Endothelial cell (in vitro differentiated cells): Measurements from ENCODE around the gene NR3C1. TPM values are rescaled to one million over a fixed set of nuclear protein-coding genes. Genes with fewer than 3 reads are reported as not detected.

Experiments
- DNase-seq: peaks from one replicate; pipeline ENCODE4 v3.0.0; 2021; ENCODE audit warnings: low spot score
- H3K27ac Mint-ChIP-seq: one replicate; pipeline ENCODE4 v1.8.0; 2021; ENCODE audit warnings: mixed read lengths, inconsistent platforms; ENCODE audit not compliant: unreplicated experiment
- H3K27me3 Mint-ChIP-seq: one replicate; pipeline ENCODE4 v1.8.0; 2021; ENCODE audit warnings: mild to moderate bottlenecking, moderate library complexity, mixed read lengths, inconsistent platforms; ENCODE audit not compliant: unreplicated experiment
- H3K36me3 Mint-ChIP-seq: one replicate; pipeline ENCODE4 v1.8.0; 2021; ENCODE audit warnings: mild to moderate bottlenecking, low read depth, mixed read lengths, inconsistent platforms; ENCODE audit not compliant: unreplicated experiment
- H3K4me1 Mint-ChIP-seq: one replicate; pipeline ENCODE4 v1.8.0; 2021; ENCODE audit warnings: mild to moderate bottlenecking, mixed read lengths, inconsistent platforms; ENCODE audit not compliant: unreplicated experiment
- H3K4me3 Mint-ChIP-seq: one replicate; pipeline ENCODE4 v1.8.0; 2021; ENCODE audit warnings: mild to moderate bottlenecking, mixed read lengths, inconsistent platforms; ENCODE audit not compliant: unreplicated experiment
- H3K9me3 Mint-ChIP-seq: one replicate; pipeline ENCODE4 v1.8.0; 2021; ENCODE audit warnings: mixed read lengths, inconsistent platforms; ENCODE audit not compliant: unreplicated experiment
- CTCF ChIP-seq: fragments of 200-600 bp; sonication (generic); IDR thresholded peaks from one replicate; pipeline ENCODE4 v1.5.0; 2021; ENCODE audit warnings: antibody characterized with exemption; ENCODE audit not compliant: unreplicated experiment
- total RNA-seq: library from RNA; stranded (reverse); fragmentation: NEBNext Ultra II Directional; extraction: Animal tissue kit (Norgen Biotek cat#: 25700); gene quantifications from one replicate; pipeline ENCODE4 v1.2.1, GENCODE V29; 2021; ENCODE audit not compliant: unreplicated experiment

Gene NR3C1
- total RNA-seq, 1 donor from 2014 or later = 9.9 TPM

GRCh38 chr5:143258559-143259253 is 144.8 kb downstream of the NR3C1 start:
- no peaks in the 10 kb centered on the region for H3K36me3 Mint-ChIP-seq
- no peak overlapping the region for H3K27ac Mint-ChIP-seq
- no peaks in the 10 kb centered on the region for H3K27me3 Mint-ChIP-seq
- H3K4me3 Mint-ChIP-seq = no peak overlapping the region
- H3K9me3 Mint-ChIP-seq = no peaks in the 10 kb centered on the region
- TF ChIP-seq CTCF = no peak
- no peaks in the 10 kb centered on the region for H3K4me1 Mint-ChIP-seq
- DNase-seq = no peak

GRCh38 chr5:143254819-143255218 is 148.7 kb downstream of the NR3C1 start:
- H3K27ac Mint-ChIP-seq = no peak overlapping the region
- no peak for TF ChIP-seq CTCF

GRCh38 chr5:143251946-143252345 is 151.5 kb downstream of the NR3C1 start:
- no peak overlapping the region for H3K4me3 Mint-ChIP-seq
- TF ChIP-seq CTCF = no peak
- H3K36me3 Mint-ChIP-seq = peaks cover 5% of the 10 kb centered on the region
- no peaks in the 10 kb centered on the region for H3K9me3 Mint-ChIP-seq
- H3K4me1 Mint-ChIP-seq = no peaks in the 10 kb centered on the region
- DNase-seq = no peak
- H3K27me3 Mint-ChIP-seq = no peaks in the 10 kb centered on the region
- H3K27ac Mint-ChIP-seq = no peak overlapping the region

More at GRCh38 chr5:143254819-143255218, 148.7 kb downstream of the NR3C1 start:
- Mint-ChIP-seq H3K9me3 (no peaks in the 10 kb centered on the region), H3K4me3 (no peak overlapping the region), H3K36me3 (no peaks in the 10 kb centered on the region), H3K4me1 (no peaks in the 10 kb centered on the region), H3K27me3 (no peaks in the 10 kb centered on the region)
- no peak for DNase-seq

- Mint-ChIP-seq H3K27me3 (no peaks in the 10 kb centered on the region), H3K4me1 (no peaks in the 10 kb centered on the region), H3K27ac (no peak overlapping the region), H3K4me3 (no peak overlapping the region), H3K36me3 (peaks cover 5% of the 10 kb centered on the region), H3K9me3 (no peaks in the 10 kb centered on the region)
- no peak for TF ChIP-seq CTCF
- DNase-seq = no peak
Measured at GRCh38 chr5:143251190-143251589, 152.3 kb downstream of the NR3C1 start.

GRCh38 chr5:143249851-143250250 is 153.6 kb downstream of the NR3C1 start:
- no peaks in the 10 kb centered on the region for H3K4me1 Mint-ChIP-seq
- no peaks in the 10 kb centered on the region for H3K9me3 Mint-ChIP-seq
- no peak for TF ChIP-seq CTCF
- DNase-seq = no peak
- peaks cover 5% of the 10 kb centered on the region for H3K36me3 Mint-ChIP-seq
- H3K4me3 Mint-ChIP-seq = no peak overlapping the region
- no peaks in the 10 kb centered on the region for H3K27me3 Mint-ChIP-seq
- H3K27ac Mint-ChIP-seq = no peak overlapping the region
